Erythroblast (primary cell): ENCODE measurements around the gene OAF.
"Not testable (repeated sequence)": the region's sequence is repeated elsewhere in the genome, so short reads cannot be mapped to it uniquely, and the experiment has no call there.

Experiments used
- DNase-seq, 2 experiments: peaks; one replicate each; lab custom pipeline; 2025; lab: John Stamatoyannopoulos, UW
- GATA1 ChIP-seq: IDR thresholded peaks from 2 replicates; pipeline ENCODE4 v1.6.1; 2011; ENCODE audit warnings: low read depth, mild to moderate bottlenecking, control low read depth, low read length, moderate library complexity
- POLR2A ChIP-seq: IDR thresholded peaks from 2 replicates; pipeline ENCODE4 v1.6.1; 2011; ENCODE audit warnings: mild to moderate bottlenecking, low read length

The OAF gene

GRCh38 chr11:120240866-120241265 is 30.0 kb downstream of the OAF start:
- no peak for DNase-seq

GRCh38 chr11:120241277-120241676 is 30.4 kb downstream of the OAF start:
- TF ChIP-seq POLR2A (no peak), GATA1 (no peak)
- no peak for DNase-seq

More at GRCh38 chr11:120240866-120241265, 30.0 kb downstream of the OAF start:
- TF ChIP-seq GATA1 (no peak), POLR2A (no peak)

- TF ChIP-seq POLR2A (no peak), GATA1 (no peak)
- DNase-seq, result no peak
Observed at GRCh38 chr11:120243221-120243620, 32.4 kb downstream of the OAF start.

DNA sequence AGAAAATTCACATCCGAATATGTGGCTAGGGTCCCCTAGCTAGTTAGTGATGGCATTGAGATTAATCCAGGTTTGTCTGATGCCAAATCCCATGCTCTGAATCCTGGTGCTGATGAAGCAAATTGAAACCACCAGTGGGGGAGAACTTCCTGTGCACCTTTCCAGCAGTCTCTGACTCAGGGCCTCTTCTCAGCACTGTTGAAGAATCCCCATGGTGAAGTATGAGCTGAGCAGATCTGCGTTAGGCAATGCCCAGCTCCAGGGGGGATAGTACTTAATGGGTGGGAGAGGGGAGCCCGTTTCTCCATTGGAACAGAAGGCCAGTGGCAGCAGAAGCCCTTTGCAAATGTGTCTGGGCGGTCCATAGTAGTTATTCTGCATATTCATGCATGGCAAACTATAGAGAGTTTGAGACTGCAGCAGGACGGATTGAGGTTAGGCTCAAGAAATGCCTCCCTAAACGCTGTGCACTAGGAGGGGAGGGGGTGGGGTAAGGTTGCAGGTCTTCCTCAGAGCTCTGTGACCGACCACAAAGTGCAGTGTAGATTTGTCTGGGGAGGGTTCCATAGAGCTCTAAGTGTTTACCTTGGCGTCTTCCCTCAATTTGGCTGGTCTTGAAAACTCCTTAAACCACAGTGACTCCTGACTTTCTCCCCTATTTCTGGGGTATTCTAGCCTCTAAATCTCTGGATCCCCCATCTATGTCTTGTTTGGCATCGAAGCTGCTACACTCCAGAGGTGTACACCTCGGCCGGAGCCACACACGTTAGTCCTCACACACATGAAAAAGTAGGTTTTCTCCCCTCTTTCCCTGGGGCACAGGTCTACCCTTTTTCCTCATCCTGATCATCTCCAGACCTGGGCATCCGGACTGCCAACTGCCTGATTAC is 33.9 kb downstream of the OAF start:
- no peak for DNase-seq
- TF ChIP-seq POLR2A, result no peak
- no peak for TF ChIP-seq GATA1

DNA sequence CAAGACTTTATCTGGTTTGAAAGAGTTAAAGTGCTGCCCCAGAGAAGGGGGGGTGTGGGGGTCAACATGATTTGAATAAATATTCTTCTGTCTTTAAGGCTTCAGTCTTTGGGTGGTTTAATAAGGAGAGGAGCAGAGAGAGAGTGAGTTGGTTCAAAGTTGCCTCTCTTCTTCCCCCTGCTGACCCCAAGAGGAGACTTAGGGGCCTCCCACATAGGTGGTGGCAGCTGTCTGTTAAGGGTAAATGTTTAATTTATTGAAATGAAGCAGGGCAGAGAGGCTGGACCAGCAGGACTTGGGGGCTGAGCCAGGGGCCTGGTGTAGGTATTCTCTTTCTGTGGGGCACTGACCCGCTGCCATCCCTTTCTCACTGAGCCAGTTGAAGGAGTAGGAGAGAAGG is 34.6 kb downstream of the OAF start:
- no peak for DNase-seq
- TF ChIP-seq GATA1 (no peak), POLR2A (no peak)

DNA sequence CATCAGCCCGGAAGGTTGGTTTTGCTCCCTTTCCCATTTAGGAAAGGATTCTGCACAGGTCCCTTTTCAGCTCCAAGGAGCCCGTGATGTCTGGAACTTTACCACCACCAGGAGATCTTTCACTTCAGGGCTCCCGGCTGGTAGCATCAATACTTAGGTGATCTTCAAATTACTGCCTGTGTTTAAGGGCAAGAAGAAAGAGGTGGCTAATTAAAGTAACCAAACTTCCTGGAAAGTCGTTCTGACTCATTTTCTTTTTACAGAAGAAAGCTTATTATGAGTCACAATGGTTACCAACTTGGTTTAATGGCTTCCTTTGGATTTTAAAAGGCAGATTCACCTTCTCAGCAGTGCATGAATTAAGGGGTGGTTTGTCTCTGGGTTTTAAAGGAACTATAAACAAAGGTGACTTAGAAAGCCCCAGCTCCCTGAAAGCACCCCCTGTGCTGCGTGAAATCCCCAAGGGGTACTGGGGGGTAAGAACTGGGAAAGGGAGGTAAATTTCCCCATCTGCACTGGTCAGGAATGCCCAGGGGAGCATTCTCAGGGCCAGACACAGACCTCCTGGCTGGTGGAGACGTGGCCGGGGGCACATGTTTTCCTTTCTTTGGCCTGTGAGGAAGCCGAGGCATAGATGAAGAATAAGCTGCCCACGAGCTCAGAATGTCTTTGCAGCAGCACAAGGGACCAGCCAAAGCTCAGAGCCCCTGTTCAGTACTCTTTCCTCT is 37.9 kb downstream of the OAF start:
- TF ChIP-seq POLR2A (no peak), GATA1 (no peak)
- DNase-seq, result no peak

- TF ChIP-seq GATA1, result no peak
- TF ChIP-seq POLR2A, result no peak
Observed at GRCh38 chr11:120249279-120250262, 38.7 kb downstream of the OAF start.

DNA sequence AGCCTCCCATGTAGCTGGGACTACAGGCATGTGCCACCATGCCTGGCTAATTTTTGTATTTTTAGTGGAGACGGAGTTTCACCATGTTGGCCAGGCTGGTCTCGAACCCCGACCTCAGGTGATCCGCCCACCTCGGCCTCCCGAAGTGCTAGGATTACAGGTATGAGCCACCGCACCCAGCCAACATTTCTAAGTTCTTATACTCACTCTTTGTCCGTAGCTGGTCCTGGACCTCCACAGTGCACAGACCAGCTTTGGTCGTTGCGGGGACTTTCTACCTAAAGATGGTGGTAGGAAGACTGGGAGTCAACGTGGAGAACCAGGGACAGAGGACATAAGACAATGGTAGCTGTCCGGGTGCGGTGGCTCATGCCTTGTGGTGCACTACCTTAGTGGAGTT is 42.5 kb downstream of the OAF start:
- DNase-seq, result not testable (repeated sequence)

More at GRCh38 chr11:120249279-120250262, 38.7 kb downstream of the OAF start:
- DNase-seq, result no peak

- TF ChIP-seq POLR2A (no peak), GATA1 (no peak)
- DNase-seq, result no peak
Observed at GRCh38 chr11:120254788-120255518, 44.1 kb downstream of the OAF start.

GRCh38 chr11:120255519-120255866 is 44.7 kb downstream of the OAF start:
- TF ChIP-seq POLR2A (no peak), GATA1 (no peak)
- DNase-seq, result no peak

DNA sequence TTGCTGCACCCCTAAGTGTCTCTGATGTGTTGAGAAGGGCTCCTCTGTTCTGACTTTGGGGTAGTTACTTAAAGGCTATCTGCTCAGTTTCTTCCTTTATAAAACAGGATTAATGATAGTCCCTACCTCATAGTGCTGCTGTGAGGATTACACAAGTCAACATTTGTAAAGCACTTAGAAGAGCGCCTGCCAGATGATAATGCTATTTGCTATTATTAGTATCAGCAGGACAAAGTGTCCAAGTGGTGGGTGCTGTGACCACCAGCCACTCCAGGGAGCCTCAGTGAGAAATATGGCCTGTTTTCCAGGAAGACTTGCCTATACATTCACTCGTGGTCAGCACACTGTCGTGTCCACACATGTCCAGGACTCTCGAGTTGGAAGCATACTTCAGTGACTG is 45.3 kb downstream of the OAF start:
- no peak for DNase-seq
- TF ChIP-seq GATA1, result no peak
- TF ChIP-seq POLR2A, result no peak

- DNase-seq, result no peak
- TF ChIP-seq POLR2A (no peak), GATA1 (no peak)
Observed at GRCh38 chr11:120256779-120257178, 45.9 kb downstream of the OAF start.

- DNase-seq, result no peak
Observed at GRCh38 chr11:120257346-120257745, 46.5 kb downstream of the OAF start.

More at GRCh38 chr11:120257346-120257745, 46.5 kb downstream of the OAF start:
- TF ChIP-seq GATA1, result no peak
- TF ChIP-seq POLR2A, result no peak
